Naive B cell (primary cell): ENCODE measurements around the gene HSPA13. TPM values are rescaled to one million over a fixed set of nuclear protein-coding genes. Genes with fewer than 3 reads are reported as not detected.

Experiments
- ATAC-seq, 2 donors: fragments of 150-1000 bp; cut with Tn5 transposase; 2 replicates each; pipeline ENCODE4 v1.10.0; 2021; ENCODE audit warnings: low read depth in 2 of 2, mild to moderate bottlenecking in 2 of 2, moderate library complexity in 2 of 2
- DNase-seq: peaks from one replicate; pipeline ENCODE4 v3.0.0; 2022
- H3K27ac Mint-ChIP-seq, 6 donors: one replicate each; pipeline ENCODE4 v1.8.0; 2020 to 2022; ENCODE audit warnings: mild to moderate bottlenecking in 6 of 6, mixed read lengths in 6 of 6, moderate library complexity in 5 of 6, inconsistent platforms in 2 of 6
- H3K27me3 Mint-ChIP-seq, 3 donors: one replicate each; pipeline ENCODE4 v1.8.0; 2021 to 2022; ENCODE audit warnings: mixed read lengths in 3 of 3, mild to moderate bottlenecking in 1 of 3
- H3K36me3 Mint-ChIP-seq, 2 donors: one replicate each; pipeline ENCODE4 v1.8.0; 2020 to 2022; ENCODE audit warnings: mixed read lengths in 2 of 2, inconsistent platforms in 1 of 2, mild to moderate bottlenecking in 1 of 2
- H3K4me1 Mint-ChIP-seq, 3 donors: one replicate each; pipeline ENCODE4 v1.8.0; 2020 to 2022; ENCODE audit warnings: mixed read lengths in 3 of 3, inconsistent platforms in 1 of 3, mild to moderate bottlenecking in 1 of 3, moderate library complexity in 1 of 3
- H3K4me3 Mint-ChIP-seq, 8 donors: one replicate each; pipeline ENCODE4 v1.8.0; 2020 to 2022; ENCODE audit warnings: mild to moderate bottlenecking in 8 of 8, mixed read lengths in 8 of 8, moderate library complexity in 8 of 8, inconsistent platforms in 2 of 8
- H3K9me3 Mint-ChIP-seq, 7 donors: one replicate each; pipeline ENCODE4 v1.8.0; 2020 to 2022; ENCODE audit warnings: mixed read lengths in 7 of 7, mild to moderate bottlenecking in 5 of 7, inconsistent platforms in 2 of 7, moderate library complexity in 1 of 7
- polyA plus RNA-seq, 6 donors: library from polyadenylated mRNA; unstranded; fragments of 300-500 nt; fragmentation: Illumina TruSeq; gene quantifications; one replicate each; pipeline ENCODE4 v1.2.3, GENCODE V29; 2021; ENCODE audit warnings: low read depth in 6 of 6

HSPA13 gene, protein sequence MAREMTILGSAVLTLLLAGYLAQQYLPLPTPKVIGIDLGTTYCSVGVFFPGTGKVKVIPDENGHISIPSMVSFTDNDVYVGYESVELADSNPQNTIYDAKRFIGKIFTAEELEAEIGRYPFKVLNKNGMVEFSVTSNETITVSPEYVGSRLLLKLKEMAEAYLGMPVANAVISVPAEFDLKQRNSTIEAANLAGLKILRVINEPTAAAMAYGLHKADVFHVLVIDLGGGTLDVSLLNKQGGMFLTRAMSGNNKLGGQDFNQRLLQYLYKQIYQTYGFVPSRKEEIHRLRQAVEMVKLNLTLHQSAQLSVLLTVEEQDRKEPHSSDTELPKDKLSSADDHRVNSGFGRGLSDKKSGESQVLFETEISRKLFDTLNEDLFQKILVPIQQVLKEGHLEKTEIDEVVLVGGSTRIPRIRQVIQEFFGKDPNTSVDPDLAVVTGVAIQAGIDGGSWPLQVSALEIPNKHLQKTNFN
- polyA plus RNA-seq: 10 to 100 TPM in 4 of 6 donors, 1 to 10 TPM in 2; 9.1 to 24.1 (median 11.7) TPM

DNA sequence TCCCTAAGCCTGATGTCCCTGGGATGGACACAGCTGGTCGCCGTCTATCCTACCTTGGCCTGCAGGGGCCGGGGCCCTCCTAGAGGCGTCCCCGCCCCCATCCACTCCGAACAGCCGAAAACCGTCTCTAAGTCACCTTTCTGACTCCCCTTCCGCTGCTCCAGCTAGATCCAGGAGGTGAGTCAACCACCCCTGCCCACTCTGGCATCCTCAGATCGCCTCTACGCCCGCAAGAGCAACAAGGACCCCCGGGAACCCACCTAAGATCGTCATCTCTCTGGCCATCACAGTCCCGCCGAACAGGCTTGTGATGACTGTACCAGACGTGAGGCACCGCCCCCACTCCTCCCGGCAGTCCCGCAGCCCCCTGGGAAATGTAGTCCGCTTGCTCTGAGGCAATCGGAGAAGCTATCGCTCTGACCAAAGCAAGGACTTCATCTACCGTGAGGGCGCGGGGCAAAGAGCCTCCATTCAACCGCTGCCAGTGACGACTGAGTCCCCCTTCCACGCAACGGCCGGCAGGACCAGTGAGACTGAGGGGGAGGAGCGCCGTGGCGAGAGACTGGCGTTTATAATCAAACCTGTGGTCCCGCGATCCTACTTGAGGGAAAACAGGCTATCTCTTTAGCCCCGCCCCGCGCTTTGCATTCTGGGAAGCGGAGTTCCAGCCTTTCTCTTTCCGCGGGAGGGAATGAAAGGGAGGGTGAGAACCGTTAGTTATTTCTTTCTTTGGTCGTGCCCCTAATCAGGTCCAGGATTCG is at the start of gene HSPA13:
TSS of gene HSPA13 (minus strand) at position 312 of the 761 bp plus-strand sequence. CDS start at position 285, 27 bp downstream.
- DNase-seq: peak; percentile 99
- Mint-ChIP-seq H3K36me3 (no peaks in the 10 kb centered on the region), H3K27me3 (no peaks in the 10 kb centered on the region), H3K4me1 (peaks cover 13 to 34% (median 33%) of the 10 kb centered on the region in 3 donors), H3K9me3 (no peaks in the 10 kb centered on the region), H3K4me3 (peak within 1 kb of the TSS; percentile 92 to 100 (median 100)), H3K27ac (peak within 1 kb of the TSS; percentile 100)
- peak; percentile 91 to 92 for ATAC-seq

DNA sequence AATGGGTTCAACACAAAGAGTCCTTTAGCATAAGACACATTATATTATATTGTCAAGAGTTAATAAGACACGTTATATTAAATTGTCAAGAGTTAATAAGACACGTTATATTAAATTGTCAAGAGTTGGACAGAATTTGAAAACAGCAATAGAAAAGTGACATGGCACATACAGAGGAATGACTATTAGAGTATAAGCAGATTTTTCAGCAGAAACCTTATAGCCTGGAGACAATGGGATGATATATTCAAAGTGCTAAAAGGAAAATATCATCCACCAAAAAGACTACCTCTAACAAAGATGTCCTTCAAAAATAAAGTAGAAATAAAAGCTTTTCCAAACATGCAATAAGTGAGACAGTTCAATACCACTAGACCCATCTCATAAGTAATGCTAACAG is 36.0 kb upstream of the HSPA13 start:
- Mint-ChIP-seq H3K4me3 (no peak overlapping the region), H3K27ac (no peak overlapping the region), H3K27me3 (peaks cover 0 to 13% (median 3%) of the 10 kb centered on the region in 3 donors), H3K9me3 (peaks cover 5 to 48% (median 25%) of the 10 kb centered on the region in 7 donors), H3K4me1 (peaks cover 4 to 12% (median 10%) of the 10 kb centered on the region in 3 donors), H3K36me3 (peaks cover 7 to 33% of the 10 kb centered on the region in 2 donors)
- ATAC-seq (no peak), DNase-seq (no peak)

DNA sequence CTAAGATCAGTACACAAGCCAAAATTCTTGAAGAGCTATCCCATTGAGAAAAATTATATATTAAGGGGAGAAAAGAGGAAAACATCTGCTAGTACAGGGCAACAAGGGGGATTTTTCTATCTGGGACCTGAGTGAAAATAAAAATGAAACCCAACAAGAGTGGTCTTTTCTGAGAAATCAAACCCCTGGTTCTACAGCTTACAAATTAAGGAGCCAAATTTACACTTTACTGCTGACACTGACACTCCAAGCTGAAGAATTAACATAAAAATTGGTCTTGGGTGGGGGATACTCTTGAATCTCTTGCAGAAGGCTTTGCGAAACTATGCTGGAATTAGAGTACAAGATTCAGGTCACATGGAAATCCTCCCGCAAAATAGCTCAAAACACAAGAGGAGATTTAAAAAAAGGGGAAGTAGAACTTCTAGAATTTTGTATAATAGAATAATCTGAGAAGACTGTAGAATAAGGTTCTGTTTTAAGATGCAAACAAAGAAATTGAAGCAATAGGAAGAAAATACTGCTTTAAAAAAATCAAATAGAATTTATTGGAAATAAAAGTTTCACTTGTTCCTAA is 32.1 kb upstream of the HSPA13 start:
- peak overlapping the region in 5 of 8 donors; percentile 16 to 58 (median 27) for H3K4me3 Mint-ChIP-seq
- ATAC-seq (peak; percentile 47 to 54), DNase-seq (peak; percentile 4)
- H3K27ac Mint-ChIP-seq: peak overlapping the region in 2 of 6 donors; percentile 21 to 81
- H3K9me3 Mint-ChIP-seq: peaks cover 5 to 24% (median 19%) of the 10 kb centered on the region in 7 donors
- peaks cover 7 to 18% of the 10 kb centered on the region in 2 donors for H3K36me3 Mint-ChIP-seq
- peaks cover 4 to 12% (median 10%) of the 10 kb centered on the region in 3 donors for H3K4me1 Mint-ChIP-seq
- peaks cover 0 to 4% (median 3%) of the 10 kb centered on the region in 3 donors for H3K27me3 Mint-ChIP-seq

DNA sequence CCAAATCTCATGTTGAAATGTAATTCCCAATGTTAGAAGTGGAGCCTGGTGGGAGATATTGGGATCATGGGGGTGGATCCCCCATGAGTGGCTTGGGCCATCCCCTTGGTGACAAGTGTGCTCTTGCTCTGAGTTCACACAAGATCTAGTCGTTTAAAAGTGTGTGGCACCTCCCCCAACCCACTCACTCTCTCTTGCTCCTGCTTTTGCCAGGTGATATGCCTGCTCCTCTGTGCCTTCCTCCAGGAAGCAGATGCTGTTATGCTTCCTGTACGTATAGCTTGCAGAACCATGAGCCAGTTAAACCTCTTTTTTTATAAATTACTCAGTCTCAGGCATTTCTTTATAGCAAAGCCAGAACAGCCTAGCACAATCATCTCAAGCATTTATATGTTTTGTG is 23.0 kb upstream of the HSPA13 start:
- Mint-ChIP-seq H3K9me3 (peaks cover 0 to 6% (median 1%) of the 10 kb centered on the region in 7 donors), H3K27me3 (no peaks in the 10 kb centered on the region), H3K4me1 (peaks cover 0 to 1% (median 0%) of the 10 kb centered on the region in 3 donors), H3K4me3 (no peak overlapping the region), H3K36me3 (no peaks in the 10 kb centered on the region), H3K27ac (peak overlapping the region in 1 of 6 donors; percentile 21)
- ATAC-seq (no peak), DNase-seq (no peak)

DNA sequence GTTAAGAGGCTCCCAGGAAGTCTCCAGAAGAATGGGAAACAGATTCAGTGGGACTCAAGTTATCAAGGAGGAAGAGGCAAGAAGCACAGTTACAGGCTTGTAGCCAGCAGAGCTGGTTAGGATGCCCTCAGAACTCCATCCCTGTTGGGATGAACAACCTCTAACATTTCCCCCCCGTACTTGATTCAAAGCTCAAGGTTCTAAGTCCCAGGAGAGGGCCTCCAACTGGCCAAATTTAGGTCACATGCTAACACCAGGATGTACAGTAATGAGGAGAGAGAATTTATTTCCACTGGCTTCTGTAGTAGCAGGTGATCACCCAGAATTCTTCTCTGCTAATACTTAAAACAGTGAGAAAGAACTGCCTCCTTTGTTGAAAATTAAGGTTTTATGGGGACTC is 22.3 kb upstream of the HSPA13 start:
- no peak overlapping the region for H3K27ac Mint-ChIP-seq
- H3K27me3 Mint-ChIP-seq: no peaks in the 10 kb centered on the region

GRCh38 chr21:14403681-14404318 is 20.9 kb upstream of the HSPA13 start:
- no peak overlapping the region for H3K4me3 Mint-ChIP-seq
- peak; percentile 52 to 56 for ATAC-seq

More for the DNA sequence above, 22.3 kb upstream of the HSPA13 start:
- peaks cover 0 to 1% (median 0%) of the 10 kb centered on the region in 3 donors for H3K4me1 Mint-ChIP-seq
- H3K36me3 Mint-ChIP-seq: no peaks in the 10 kb centered on the region
- ATAC-seq (no peak), DNase-seq (no peak)
- no peak overlapping the region for H3K4me3 Mint-ChIP-seq
- peaks cover 0 to 6% (median 1%) of the 10 kb centered on the region in 7 donors for H3K9me3 Mint-ChIP-seq

GRCh38 chr21:14401217-14401616 is 18.3 kb upstream of the HSPA13 start:
- H3K9me3 Mint-ChIP-seq: peaks cover 0 to 6% (median 0%) of the 10 kb centered on the region in 7 donors
- DNase-seq (no peak), ATAC-seq (no peak)
- H3K27ac Mint-ChIP-seq: peak overlapping the region in 1 of 6 donors; percentile 16
- H3K36me3 Mint-ChIP-seq: no peaks in the 10 kb centered on the region
- H3K4me3 Mint-ChIP-seq: no peak overlapping the region
- H3K4me1 Mint-ChIP-seq: peaks cover 0 to 1% (median 0%) of the 10 kb centered on the region in 3 donors
- H3K27me3 Mint-ChIP-seq: no peaks in the 10 kb centered on the region

More at GRCh38 chr21:14403681-14404318, 20.9 kb upstream of the HSPA13 start:
- H3K36me3 Mint-ChIP-seq: no peaks in the 10 kb centered on the region
- H3K27me3 Mint-ChIP-seq: no peaks in the 10 kb centered on the region
- DNase-seq: peak; percentile 25
- H3K9me3 Mint-ChIP-seq: peaks cover 0 to 11% (median 3%) of the 10 kb centered on the region in 7 donors
- peaks cover 0 to 1% (median 0%) of the 10 kb centered on the region in 3 donors for H3K4me1 Mint-ChIP-seq
- H3K27ac Mint-ChIP-seq: no peak overlapping the region

GRCh38 chr21:14388282-14388681 is 5.3 kb upstream of the HSPA13 start:
- H3K36me3 Mint-ChIP-seq: no peaks in the 10 kb centered on the region
- H3K9me3 Mint-ChIP-seq: no peaks in the 10 kb centered on the region
- no peak overlapping the region for H3K27ac Mint-ChIP-seq
- ATAC-seq (no peak), DNase-seq (no peak)
- H3K4me1 Mint-ChIP-seq: peaks cover 3 to 10% (median 9%) of the 10 kb centered on the region in 3 donors
- H3K4me3 Mint-ChIP-seq: no peak overlapping the region
- H3K27me3 Mint-ChIP-seq: peaks cover 0 to 5% (median 0%) of the 10 kb centered on the region in 3 donors

GRCh38 chr21:14384453-14384852 is 1.5 kb upstream of the HSPA13 start:
- no peaks in the 10 kb centered on the region for H3K9me3 Mint-ChIP-seq
- ATAC-seq (no peak), DNase-seq (no peak)
- peaks cover 13 to 30% (median 28%) of the 10 kb centered on the region in 3 donors for H3K4me1 Mint-ChIP-seq
- peak overlapping the region in 7 of 8 donors; percentile 92 to 100 (median 100) for H3K4me3 Mint-ChIP-seq
- peak overlapping the region in 1 of 6 donors; percentile 5 for H3K27ac Mint-ChIP-seq
- H3K36me3 Mint-ChIP-seq: no peaks in the 10 kb centered on the region
- H3K27me3 Mint-ChIP-seq: no peaks in the 10 kb centered on the region

DNA sequence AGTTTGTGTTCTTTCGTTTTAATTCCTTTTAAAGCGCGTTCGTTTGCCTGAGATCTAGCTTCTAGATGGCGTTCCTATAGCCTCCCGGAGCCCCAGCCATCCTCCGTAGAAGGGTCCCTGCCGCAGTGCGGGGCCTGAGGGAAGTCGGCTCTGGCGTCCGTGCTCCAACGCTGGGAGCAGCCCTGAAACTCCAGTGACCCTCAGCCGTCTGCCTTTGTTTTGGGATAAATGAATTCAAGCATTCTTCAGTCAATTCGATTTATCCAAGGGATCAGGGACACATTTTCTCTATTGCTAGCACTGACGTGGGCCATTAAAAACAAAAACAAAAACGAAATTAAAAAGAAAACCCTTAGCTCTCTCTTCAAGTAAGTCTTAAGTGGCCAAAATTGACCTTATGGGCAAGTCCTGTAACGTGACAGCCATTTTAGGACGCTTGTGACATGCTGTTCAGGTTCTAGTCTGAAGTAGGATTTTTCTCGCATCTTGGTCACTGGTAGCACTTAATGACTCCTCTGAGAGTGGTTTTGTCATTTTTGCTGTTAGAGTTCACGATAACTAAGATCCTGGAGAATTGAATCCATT is 742 bp upstream of the HSPA13 start:
- H3K36me3 Mint-ChIP-seq: no peaks in the 10 kb centered on the region
- DNase-seq (no peak), ATAC-seq (peak; percentile 11 to 12)
- no peaks in the 10 kb centered on the region for H3K27me3 Mint-ChIP-seq
- peak overlapping the region; percentile 92 to 100 (median 100) for H3K4me3 Mint-ChIP-seq
- H3K9me3 Mint-ChIP-seq: no peaks in the 10 kb centered on the region
- peaks cover 13 to 34% (median 31%) of the 10 kb centered on the region in 3 donors for H3K4me1 Mint-ChIP-seq
- H3K27ac Mint-ChIP-seq: peak overlapping the region; percentile 100

GRCh38 chr21:14382486-14382834 is 486 bp downstream of the HSPA13 start:
- DNase-seq: no peak
- Mint-ChIP-seq H3K27ac (peak overlapping the region; percentile 100), H3K4me1 (peaks cover 13 to 34% (median 33%) of the 10 kb centered on the region in 3 donors), H3K9me3 (no peaks in the 10 kb centered on the region), H3K27me3 (no peaks in the 10 kb centered on the region), H3K4me3 (peak overlapping the region; percentile 92 to 100 (median 100)), H3K36me3 (no peaks in the 10 kb centered on the region)
- peak in 1 of 2 donors; percentile 1 for ATAC-seq

DNA sequence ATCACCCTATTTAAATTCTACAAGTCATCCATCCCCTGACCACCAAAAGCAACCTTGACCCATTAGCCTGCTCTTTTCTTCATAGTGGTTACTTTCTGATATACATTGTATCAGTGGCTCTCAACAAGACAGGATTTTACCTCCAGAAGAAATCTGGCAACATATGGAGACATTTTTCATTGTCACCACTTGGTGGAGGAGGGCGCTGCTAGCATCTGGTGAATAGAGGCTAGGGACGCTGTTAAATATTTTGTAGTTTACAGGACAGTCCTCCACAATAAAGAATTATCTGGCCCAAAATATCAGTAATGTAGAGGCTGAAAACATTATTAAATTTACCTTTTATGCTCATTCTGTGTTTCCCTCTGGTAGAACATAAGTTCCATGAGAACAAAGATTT is 6.1 kb downstream of the HSPA13 start:
- Mint-ChIP-seq H3K27me3 (no peaks in the 10 kb centered on the region), H3K27ac (no peak overlapping the region), H3K9me3 (no peaks in the 10 kb centered on the region), H3K36me3 (peaks cover 26 to 30% of the 10 kb centered on the region in 2 donors), H3K4me3 (no peak overlapping the region), H3K4me1 (peaks cover 3 to 11% (median 11%) of the 10 kb centered on the region in 3 donors)
- ATAC-seq (no peak), DNase-seq (no peak)
